Measurements from ENCODE around the gene HABP2. TPM values are rescaled to one million over a fixed set of nuclear protein-coding genes. Genes with fewer than 3 reads are reported as not detected.

HABP2 gene
- total RNA-seq, 1 donor from 2014 or later: not detected

- Mint-ChIP-seq H3K27ac (ENCODE audit: unreplicated experiment) (no peak overlapping the region), H3K27me3 (ENCODE audit: low read depth) (no peaks in the 10 kb centered on the region), H3K4me1 (peaks cover 21% of the 10 kb centered on the region), H3K9me3 (no peaks in the 10 kb centered on the region), H3K36me3 (ENCODE audit: low read depth) (no peaks in the 10 kb centered on the region), H3K4me3 (no peak overlapping the region)
- no peak for DNase-seq (ENCODE audit: low read depth, low spot score)
- no peak for TF ChIP-seq CTCF (conservative IDR thresholded peaks at IDR 0.05)
Observed at GRCh38 chr10:113594652-113595051, 41.8 kb downstream of the HABP2 start.

GRCh38 chr10:113600569-113600968 is 47.7 kb downstream of the HABP2 start:
- no peak for DNase-seq (ENCODE audit: low read depth, low spot score)
- Mint-ChIP-seq H3K36me3 (ENCODE audit: low read depth) (no peaks in the 10 kb centered on the region), H3K9me3 (no peaks in the 10 kb centered on the region), H3K27ac (ENCODE audit: unreplicated experiment) (no peak overlapping the region), H3K4me1 (peaks cover 9% of the 10 kb centered on the region), H3K27me3 (ENCODE audit: low read depth) (no peaks in the 10 kb centered on the region), H3K4me3 (no peak overlapping the region)
- no peak for TF ChIP-seq CTCF (conservative IDR thresholded peaks at IDR 0.05)

- Mint-ChIP-seq H3K4me3 (no peak overlapping the region), H3K4me1 (peaks cover 23% of the 10 kb centered on the region), H3K27ac (ENCODE audit: unreplicated experiment) (no peak overlapping the region), H3K36me3 (ENCODE audit: low read depth) (no peaks in the 10 kb centered on the region), H3K27me3 (ENCODE audit: low read depth) (no peaks in the 10 kb centered on the region), H3K9me3 (no peaks in the 10 kb centered on the region)
- no peak for DNase-seq (ENCODE audit: low read depth, low spot score)
- TF ChIP-seq CTCF (conservative IDR thresholded peaks at IDR 0.05): no peak
Observed at GRCh38 chr10:113603057-113603777, 50.4 kb downstream of the HABP2 start.

GRCh38 chr10:113604572-113604971 is 51.7 kb downstream of the HABP2 start:
- H3K27me3 Mint-ChIP-seq (ENCODE audit: low read depth): no peaks in the 10 kb centered on the region
- no peak for DNase-seq (ENCODE audit: low read depth, low spot score)
- no peak for TF ChIP-seq CTCF (conservative IDR thresholded peaks at IDR 0.05)
- H3K36me3 Mint-ChIP-seq (ENCODE audit: low read depth): no peaks in the 10 kb centered on the region
- no peaks in the 10 kb centered on the region for H3K9me3 Mint-ChIP-seq
- no peak overlapping the region for H3K4me3 Mint-ChIP-seq
- peaks cover 32% of the 10 kb centered on the region for H3K4me1 Mint-ChIP-seq
- no peak overlapping the region for H3K27ac Mint-ChIP-seq (ENCODE audit: unreplicated experiment)

GRCh38 chr10:113605268-113605978 is 52.6 kb downstream of the HABP2 start:
- Mint-ChIP-seq H3K27ac (ENCODE audit: unreplicated experiment) (no peak overlapping the region), H3K4me1 (peaks cover 39% of the 10 kb centered on the region), H3K4me3 (no peak overlapping the region), H3K9me3 (no peaks in the 10 kb centered on the region), H3K36me3 (ENCODE audit: low read depth) (no peaks in the 10 kb centered on the region), H3K27me3 (ENCODE audit: low read depth) (no peaks in the 10 kb centered on the region)
- no peak for TF ChIP-seq CTCF (conservative IDR thresholded peaks at IDR 0.05)
- DNase-seq (ENCODE audit: low read depth, low spot score): no peak
